ENCODE results near the gene ERP44.
"Not testable (repeated sequence)": the region's sequence is repeated elsewhere in the genome, so short reads cannot be mapped to it uniquely, and the experiment has no call there.

Gene ERP44

DNA sequence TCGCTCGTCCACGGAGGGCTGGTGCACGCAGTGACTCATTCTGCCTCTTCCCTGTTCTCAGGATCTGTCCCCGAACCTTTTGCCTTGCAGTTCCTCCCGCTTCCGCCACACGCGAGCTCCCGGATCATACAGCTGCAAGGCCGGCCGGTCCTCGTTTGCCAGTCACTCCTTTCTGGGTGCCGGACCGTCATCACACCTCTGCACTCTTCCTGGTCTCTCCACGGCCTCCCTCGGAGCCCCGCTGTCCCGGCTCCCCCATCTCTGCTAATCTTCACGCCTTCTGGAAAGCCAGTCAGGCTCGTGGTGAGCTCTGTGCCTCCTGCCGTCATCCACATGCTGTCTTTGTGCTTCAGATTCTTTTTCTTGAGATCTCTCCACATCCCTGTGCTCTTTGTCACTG lies 100.5 kb downstream of the ERP44 start:
- no peak for DNase-seq

GRCh38 chr9:99990508-99990907 lies 108.3 kb downstream of the ERP44 start:
- not testable (repeated sequence) for DNase-seq

DNA sequence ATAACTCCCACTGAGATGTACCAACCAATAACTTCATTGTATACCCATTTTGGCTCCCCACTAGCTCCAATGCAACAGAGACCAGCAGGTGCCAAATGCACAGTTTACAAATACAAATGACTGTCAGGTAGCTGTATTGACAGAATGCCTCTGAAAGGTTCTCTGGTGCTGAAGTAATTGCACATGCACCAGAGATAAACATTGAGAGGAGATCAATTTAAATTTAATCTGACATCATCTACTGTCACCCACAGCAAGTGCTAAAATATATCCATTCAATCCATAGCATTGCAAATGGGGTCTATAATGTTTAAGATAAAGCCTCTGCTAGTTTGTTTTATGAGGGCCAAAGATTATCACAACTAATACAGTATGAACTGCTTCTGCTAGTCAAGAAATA lies 112.2 kb downstream of the ERP44 start:
- no peak for DNase-seq

GRCh38 chr9:99980598-99980997 lies 118.2 kb downstream of the ERP44 start:
- no peak for DNase-seq

DNA sequence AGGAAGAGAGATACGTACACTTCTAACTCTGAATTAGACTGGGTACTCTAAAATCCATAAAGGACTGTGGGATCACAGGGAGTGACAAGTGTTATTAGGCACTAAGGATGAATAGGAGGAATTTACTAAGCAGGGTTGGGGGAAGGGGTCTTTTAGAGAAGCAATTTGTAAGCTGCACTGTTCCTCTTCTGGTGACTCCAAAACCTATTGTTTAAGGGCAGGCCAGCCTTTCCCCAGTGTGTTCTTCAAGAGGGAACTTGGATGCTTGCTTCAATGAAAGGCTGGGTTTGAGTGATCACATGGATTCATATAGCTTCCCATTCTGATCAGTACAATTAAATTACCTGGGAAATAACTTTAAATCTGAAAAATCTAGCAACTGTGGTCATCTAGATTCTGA lies 120.6 kb downstream of the ERP44 start:
- DNase-seq = no peak

DNA sequence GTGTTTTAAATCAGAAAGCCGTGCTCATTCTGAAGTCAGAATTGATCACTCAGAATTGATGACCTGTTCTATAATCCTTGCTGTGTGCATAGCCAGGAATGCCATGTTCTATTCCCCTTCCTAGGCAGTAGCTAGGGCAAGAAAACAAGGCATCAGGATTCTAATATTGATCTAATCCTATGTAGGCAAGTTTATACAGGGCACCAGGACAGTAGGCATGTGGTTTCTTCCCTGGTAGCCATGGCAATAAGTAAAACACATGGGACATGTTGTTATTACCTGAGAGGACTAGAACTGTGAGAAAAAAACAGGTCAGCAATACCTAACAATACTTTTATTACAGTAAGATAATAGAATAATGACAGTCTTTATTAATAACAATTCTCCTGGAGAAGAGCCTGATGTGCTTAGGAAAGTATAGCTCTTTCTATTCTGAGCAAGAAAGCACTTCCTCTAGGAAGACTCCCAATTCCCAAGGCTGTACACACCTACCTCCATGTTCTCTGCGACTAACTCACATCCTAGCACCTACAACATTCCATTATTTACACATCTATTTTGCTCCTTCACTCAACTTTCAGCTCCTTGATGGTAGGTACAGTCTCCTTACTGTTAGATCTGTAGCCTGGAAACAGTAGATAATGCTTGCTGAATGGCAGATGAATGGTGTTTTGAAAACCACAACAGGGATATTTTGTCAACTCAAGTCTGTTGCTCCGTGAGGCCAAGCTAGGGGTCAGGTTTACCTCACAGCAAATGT lies 121.6 kb downstream of the ERP44 start:
- DNase-seq = no peak

GRCh38 chr9:99973455-99973854 lies 125.3 kb downstream of the ERP44 start:
- no peak for DNase-seq

DNA sequence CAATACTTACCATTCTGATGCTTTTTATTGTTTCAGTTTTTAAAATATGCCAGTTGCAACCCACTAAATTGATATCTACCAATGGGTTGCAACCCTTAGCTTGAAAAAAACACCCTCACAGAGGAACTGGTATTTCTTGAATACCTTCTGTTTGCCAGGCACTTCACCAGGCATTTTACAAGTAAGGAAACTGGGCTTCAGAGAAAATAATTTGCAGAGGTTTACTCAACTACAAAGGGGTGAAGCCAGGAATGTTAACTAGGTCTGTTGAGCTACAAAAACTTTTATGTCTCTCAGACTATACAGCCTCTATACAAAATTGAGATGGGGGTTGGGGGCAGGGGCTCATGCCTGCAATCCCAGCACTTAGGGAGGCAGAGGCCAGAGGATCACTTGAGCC lies 127.4 kb downstream of the ERP44 start:
- DNase-seq = no peak

DNA sequence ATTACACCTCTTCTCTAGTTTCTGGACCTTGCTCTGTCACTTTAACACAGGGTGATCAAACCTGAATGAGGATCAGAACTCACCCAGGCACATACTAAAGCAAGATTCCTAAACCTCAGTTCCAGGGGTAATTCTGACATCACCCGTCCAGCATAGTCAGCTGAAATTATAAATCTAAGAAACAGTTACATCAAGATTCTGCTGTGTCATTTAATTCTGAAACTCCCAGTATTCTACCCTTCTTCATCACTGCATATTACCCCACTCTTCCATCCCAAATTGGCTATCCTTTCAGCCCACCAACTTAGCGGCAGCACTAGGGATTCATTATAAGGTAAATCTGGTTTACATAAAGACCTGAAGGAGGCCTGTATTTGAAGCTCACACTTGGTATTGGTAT lies 128.3 kb downstream of the ERP44 start:
- DNase-seq = no peak

- DNase-seq = no peak
Measured at GRCh38 chr9:99967457-99967856, 131.3 kb downstream of the ERP44 start.

GRCh38 chr9:99966716-99967115 lies 132.1 kb downstream of the ERP44 start:
- no peak for DNase-seq

- DNase-seq = no peak
Measured at GRCh38 chr9:99966001-99966400, 132.8 kb downstream of the ERP44 start.

DNA sequence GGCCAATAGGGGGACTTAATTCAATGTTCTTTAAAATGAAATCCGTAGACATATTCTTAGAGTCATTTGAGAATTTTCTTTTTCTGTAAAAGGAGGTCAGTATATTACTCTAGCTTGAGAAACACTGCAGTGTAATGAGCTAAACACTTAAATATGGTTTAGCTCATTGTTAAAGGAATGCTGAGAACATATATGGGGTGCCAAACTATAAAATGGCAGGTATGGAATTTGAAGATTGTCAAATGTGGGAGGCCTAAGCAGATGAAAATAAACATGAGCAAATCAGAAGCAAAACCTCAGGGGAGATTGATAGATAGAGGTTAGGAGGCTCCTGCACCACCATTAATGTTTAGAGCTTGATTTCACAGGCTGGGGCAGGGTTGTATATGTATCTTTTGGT lies 134.5 kb downstream of the ERP44 start:
- no peak for DNase-seq

DNA sequence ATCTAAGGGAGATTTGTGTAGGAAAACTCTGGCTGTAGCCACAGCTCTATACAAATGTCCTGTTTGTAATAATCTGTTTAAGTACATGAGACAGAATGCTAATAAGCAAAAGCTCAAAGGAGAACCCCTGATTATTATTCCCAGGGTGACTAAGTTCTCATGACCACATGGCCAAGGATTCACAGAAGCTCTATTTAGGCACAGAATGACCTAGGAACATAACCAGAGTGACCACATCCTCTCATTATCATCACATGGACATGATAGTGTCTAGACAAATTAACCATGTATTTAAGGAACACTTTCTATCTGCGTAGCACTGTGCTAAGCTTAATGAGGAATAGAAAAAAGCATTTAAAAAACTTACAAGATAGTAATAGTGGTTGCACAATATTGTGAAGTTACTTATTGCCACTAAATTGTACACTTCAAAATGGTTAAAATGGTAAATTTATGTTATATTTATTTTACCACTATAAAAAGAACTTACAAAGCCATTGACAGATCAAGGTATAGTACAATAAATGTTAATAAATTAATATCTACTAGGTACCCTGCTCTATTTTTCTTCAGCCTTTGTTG lies 136.0 kb downstream of the ERP44 start:
- no peak for DNase-seq

GRCh38 chr9:99955606-99956005 lies 143.2 kb downstream of the ERP44 start:
- no peak for DNase-seq

DNA sequence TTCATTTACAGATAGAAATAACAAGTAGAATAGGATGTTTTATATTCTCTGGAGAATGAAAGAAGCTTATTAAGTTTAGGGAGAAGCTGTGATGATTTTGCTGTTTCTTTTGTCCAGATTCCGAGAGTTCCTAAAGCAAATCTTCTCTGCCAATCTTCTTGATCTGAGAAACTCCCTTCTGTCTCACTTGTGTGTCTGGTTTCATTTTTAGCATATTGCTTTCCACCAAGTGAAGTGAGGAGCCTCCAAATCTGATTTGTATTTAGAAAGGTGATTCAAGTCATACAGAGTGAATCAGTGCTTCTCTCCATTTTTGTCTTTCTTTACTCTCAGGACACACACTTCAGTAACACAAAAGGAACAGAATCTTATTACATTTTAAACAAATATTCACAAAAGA lies 144.0 kb downstream of the ERP44 start:
- DNase-seq = no peak

- no peak for DNase-seq
Measured at GRCh38 chr9:99953861-99954507, 144.8 kb downstream of the ERP44 start.

GRCh38 chr9:99948896-99949295 lies 149.9 kb downstream of the ERP44 start:
- DNase-seq = no peak

GRCh38 chr9:99948482-99948881 lies 150.3 kb downstream of the ERP44 start:
- no peak for DNase-seq

- DNase-seq = no peak
Measured at GRCh38 chr9:99947395-99947794, 151.4 kb downstream of the ERP44 start.

- no peak for DNase-seq
Measured at GRCh38 chr9:99936947-99937587, 161.7 kb downstream of the ERP44 start.

GRCh38 chr9:99931155-99931840 lies 167.5 kb downstream of the ERP44 start:
- no peak for DNase-seq

DNA sequence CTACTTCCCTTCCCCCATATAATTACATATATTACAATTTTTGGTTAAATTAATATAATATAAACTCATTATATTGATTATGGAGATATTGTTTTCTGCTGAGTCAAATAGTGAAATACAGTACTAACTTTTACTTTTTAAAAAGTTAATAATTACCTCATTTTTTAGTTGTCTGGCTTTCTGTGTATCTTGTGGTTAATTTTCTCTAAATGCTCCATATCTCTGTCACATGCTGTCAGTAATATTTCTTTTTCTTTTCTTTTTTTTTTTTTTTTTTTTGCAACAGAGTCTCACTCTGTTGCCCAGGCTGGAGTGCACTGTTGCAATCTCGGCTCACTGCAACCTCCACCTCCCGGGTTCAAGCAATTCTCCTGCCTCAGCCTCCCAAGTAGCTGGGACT lies 169.1 kb downstream of the ERP44 start:
- no peak for DNase-seq

Measured in effector CD8-positive, alpha-beta T cell (primary cell).